CD4-positive, alpha-beta T cell treated with Interleukin-10 for 1 hour (primary cell): ENCODE results near the gene TBX5.

Source experiments
- DNase-seq: peaks from one replicate; pipeline ENCODE4 v3.0.0-alpha.2; 2020

TBX5 gene

GRCh38 chr12:114405519-114406271, at the start of gene TBX5:
TSS of gene TBX5 (minus strand) at chr12:114406144. CDS start at chr12:114403898, 2,246 bp downstream.
- no peak for DNase-seq

- no peak for DNase-seq
These were observed 45.7 kb upstream of the TBX5 start for GRCh38 chr12:114451657-114452056.

DNA sequence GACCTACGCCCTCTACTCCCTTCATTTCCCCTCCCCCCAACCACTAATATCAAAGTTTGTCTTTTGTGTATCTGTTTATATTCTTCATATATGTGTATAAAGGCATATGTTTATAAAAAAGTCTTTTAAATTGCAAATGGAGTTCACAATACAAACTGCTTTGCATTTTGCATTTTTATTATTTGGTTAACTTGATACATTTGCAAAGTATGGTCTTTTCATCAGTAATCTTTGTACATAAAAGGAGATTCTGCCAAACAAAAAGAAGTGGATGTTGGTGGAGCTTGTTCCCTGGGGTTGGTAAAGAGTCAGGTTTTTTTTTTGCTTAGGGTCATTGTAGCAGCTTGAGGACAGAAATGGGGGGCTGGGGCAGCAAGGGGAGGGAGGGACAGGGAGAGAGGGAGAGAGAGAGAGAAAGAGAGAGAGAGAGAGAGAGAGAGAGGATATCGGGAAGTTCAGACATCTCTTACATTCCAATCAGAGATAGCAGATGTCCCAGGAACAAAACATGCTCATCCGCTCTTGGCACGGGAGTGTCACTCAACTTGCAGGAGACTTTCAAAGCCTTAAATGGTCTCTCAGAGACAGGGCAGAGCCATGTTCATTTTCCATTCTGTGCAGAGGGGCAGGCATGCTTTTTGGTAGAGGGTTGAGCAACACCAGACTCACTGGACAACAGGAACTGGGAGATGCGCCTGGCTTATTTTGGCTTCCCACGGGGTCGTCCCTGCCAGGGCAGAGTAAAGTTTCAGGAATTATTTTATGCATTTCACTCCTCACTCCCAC, 44.8 kb upstream of the TBX5 start:
- DNase-seq: no peak

DNA sequence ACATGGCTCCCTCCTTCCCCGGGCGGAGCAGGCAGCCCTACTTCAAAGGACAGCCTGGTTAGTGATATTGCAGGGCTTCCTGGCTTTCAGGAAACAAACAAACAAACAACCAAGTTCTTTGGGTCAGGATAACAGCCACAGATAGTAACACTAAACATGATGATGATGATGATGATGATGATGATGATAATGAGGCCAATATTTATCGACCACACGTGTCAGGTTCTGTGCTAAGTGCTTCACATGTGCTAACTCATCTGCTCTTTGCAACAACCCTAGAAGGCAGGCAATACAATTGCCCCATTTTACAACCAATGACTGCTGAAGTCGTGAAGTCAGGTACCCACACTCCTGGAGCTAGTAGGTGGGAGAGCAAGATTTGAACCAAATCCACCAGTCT, 44.1 kb upstream of the TBX5 start:
- DNase-seq: no peak

DNA sequence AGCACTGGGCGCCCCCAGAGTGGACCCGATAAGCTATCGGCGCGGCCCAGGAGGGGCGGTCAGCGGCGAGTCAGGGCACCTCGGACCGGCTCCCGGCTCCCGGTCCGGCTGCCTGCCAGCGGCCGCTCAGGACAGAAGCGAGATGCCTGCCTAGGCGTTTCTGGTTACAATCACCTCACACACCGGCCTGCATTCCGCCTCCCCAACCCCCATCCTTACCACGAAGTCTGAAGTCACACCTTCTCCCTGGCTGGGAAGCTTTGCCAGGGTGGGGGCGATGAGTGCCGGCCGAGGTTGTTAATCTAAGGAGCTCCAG, 42.6 kb upstream of the TBX5 start:
- no peak for DNase-seq

DNA sequence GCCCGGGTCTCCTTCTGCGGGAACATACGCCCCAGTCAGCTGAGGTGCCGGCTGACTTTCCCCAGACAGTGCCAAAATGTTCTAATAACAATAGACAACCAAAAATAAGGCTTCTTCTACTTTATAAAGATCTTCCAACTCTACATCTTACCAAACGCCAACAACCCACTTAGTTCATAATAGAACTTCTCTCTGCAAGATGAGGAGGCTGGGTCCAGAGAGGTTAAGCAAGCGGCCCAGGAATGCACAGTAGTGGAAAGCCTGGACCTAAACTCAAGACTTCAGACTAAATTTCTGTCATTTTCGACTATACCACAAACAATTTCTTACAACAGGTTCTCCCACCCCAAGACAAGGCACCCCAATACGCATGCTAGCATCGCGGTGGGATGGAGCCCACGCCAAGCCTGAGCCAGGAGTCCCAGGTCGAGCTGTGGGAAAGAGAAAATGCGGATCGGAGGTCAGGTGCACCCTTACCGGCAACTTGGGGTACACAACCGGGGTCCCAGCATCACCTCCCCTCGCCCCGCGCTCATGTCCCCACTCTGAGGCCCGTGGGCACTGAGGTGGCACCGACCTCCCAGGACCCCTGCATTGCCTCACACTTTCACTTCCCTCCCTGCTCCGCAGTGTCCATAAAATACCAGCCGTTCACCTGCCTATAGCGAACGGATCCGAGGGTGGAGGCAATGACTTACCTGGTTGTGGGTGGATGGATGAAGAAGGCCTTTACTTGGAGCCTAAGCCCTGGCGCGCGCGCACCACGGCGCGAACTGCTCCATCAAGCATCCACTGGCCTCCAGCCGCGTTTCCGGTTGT, 42.1 kb upstream of the TBX5 start:
- no peak for DNase-seq

DNA sequence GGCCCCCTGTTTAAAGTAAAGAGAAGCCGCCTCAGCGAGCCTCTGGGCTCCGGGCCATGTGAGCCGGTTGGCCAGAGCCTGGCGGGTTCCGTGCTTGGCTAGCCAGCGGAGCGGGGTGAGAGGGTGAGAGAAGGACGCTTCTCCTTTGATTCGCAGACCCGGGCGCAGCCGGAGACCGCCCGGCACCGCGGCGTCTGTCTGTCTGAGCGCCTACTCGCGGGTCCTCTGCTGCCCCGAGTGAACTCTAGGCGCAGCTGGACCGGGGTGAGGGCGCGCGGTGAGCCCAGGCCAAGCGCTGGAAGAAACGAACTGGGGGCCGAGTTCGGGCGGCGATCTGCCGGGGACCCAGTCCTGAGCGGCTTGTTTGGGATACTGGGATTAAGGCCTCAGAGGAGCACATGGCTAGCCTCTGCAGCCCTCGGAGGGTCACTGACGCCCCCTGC, 41.4 kb upstream of the TBX5 start:
- no peak for DNase-seq

DNA sequence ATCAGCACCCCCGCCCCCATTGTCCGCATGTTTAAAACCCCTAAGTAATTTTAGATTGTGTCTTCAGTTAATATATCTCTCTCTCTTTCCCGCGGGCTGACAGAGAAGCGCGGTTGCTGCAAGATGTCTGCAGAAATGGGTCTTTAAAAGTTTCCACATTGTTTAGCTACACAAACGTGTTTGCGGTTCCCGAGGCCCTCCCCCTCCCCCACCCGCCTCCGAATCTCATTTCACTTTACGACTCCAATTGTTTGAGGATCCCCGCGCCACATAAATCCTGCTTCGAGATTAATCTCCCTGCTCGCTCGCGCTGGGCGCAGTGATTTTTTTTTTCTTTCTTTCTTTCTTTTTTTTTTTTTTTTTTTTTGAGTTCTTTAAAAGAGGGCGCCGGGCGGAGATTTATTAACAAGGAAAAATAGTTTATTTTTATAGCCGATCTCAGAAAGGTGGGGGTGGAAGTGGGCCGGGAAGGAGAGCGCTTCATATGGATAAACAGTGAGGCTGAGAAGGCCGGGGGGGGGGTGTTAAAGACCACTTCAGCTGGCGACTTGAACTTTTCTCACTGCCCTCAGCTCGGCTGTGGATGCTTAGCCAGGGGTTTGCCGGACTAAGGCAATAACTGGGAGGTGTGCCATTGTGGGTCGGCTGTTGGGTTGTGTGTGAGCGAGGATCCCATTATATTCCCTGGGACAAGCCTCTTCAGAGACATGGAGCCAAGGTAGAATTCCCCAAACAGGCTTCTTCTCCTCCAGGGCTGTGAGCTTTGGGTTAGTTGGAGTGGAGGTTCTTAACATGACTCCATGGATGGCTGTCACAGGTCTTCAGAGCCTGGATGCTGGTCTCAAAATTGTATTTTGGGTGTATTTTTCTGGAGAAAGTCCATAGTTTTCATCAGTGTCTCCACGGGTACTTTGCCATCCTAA, 39.7 kb upstream of the TBX5 start:
- DNase-seq: no peak

GRCh38 chr12:114444422-114445279, 38.7 kb upstream of the TBX5 start:
- no peak for DNase-seq

DNA sequence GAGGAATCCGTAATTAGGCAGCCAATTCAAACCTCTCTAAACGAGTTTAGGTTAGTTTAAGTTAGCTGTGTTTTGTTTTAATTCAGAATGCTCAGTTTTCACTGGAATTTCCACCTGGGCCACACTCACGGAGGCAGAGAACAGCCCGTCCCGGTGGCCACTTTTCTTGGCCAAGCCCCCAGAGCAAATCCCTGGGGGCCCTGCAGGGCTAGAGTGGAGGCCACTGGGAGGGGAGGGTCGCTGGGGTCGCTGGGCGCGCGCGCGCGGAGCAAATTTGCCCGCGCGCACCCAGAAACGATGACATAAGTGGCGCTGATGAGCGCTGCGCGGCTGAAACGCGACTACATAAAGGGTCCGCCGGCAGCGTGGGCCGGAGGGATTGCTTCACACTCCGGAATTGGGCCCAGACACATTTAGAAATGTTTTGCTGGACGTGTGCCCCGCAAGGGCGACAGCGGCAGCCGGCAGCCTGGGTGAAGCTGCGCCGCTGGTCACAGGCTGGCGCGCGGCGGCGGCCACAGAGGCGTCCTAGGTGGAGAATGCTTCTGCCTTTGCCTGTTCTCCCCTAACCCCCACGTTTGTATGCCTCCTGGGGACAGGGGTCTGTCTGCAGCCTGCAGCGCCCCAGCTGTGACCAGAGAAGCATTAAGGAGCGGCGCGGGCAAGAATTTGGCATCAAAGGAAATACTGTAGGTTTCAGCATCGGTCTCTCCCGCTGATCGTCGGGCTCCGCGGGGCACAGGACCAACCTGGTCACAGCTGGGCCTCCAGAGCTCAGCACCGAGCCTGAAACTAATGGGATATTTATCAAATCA, 37.9 kb upstream of the TBX5 start:
- no peak for DNase-seq

- DNase-seq: no peak
These were observed 36.6 kb upstream of the TBX5 start for GRCh38 chr12:114442578-114442977.

DNA sequence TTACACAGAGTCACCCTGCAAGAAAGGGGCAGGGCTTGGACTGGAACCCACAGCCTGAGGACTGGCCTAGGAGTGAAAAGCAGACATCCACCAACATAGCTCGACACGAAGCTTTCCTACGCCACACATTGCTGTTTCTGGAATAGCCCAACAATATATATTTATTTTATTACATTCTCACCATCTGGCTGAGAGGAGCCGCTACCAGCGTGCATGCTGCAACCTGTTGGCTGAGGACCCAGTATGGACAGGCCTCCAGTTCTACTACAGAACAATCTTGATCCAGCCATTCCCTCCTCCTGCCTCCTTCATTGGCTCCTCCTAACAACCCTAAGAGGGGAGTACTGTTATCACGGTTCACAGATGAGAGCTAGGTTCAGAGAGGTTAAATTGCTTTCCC, 35.6 kb upstream of the TBX5 start:
- DNase-seq: no peak

- no peak for DNase-seq
These were observed 35.1 kb upstream of the TBX5 start for GRCh38 chr12:114441039-114441383.

GRCh38 chr12:114440270-114441038, 34.5 kb upstream of the TBX5 start:
- DNase-seq: no peak

DNA sequence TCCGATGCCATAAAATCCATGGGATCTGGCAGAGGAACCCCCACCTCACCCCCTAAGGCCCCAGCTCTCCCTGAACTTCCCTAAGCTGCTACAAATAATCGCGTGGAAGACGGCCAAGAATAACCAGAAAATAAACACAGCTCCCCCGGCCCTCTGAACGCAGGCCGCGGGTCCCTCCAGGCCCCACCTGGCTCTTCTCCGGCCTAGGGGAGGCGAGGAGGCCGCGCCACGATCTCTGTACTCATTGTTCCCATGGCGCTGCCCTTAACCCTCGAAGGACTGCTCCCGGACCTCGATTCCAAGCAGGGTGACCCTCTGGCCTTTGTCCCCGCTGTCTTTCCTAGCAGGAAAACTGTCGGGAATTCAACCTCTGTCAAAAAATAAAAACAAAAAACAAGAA, 33.9 kb upstream of the TBX5 start:
- DNase-seq: no peak

DNA sequence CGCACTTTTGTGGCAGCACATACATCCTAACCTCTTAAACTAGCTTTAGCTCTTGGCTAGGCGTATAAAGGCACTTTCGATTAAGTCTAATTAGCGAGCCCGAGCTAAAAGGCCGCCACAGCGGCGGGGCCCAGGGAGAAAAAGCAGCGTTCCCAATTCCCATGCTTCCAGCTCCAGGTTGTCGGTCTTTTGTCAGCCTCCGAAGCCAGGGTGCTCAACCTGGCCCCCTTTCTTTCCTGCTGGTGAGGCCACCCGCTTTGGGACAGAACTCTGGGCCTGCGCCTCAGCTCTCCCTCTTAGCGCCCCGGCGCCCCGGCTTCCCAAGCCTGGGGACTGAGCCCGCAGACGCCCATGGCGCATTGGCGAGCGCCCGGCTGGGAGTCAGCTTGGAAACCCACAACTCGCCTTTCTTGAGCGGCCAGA, 33.3 kb upstream of the TBX5 start:
- DNase-seq: no peak

DNA sequence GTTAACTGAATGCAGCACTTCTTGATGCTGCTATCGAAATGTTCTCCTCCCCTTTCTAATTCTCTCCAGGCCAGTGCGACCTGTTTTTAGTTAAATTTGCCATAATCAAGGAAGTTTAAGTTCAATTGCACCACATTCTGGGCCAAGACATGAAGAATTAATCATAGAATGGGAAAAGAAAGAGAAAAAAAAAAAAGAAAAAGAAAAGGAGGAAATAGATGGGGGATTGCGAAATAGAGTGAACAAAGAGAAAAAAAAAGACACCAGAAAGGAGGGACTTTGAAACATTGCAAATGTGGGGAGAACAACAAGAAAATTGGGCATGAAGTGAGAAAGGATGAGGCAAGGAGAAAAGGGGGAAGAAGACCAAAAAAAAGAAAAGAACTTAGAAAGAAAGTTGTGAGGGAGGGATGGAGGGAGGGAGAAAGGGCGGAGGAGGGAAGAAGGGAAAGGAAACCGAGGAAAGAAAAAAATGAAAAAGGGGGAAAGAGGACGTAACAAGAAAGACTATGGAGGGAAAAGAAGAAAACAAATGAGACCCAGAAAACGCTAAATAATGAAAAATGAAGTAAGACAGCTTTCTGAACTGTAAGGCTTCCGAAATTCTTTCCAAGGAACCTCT, 32.8 kb upstream of the TBX5 start:
- DNase-seq: no peak

DNA sequence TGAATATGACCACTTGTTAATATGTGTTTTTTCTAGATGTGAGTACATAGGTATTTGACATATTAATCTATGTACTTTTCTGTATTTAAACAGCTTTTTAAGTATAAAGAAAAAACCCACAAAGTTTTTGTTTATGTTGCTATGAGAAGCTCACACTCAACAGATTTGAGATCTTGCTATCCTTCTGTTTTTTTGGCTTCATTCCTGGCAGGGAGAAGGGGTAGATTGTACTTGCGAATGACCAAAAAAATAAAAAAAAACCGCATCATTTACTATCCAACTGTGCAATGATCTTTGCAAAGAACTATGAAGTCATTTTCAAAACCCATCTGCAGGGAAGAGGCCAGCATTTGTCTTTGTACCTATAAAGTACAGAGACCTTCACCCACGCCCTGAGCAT, 28.4 kb upstream of the TBX5 start:
- no peak for DNase-seq

- DNase-seq: no peak
These were observed 26.0 kb upstream of the TBX5 start for GRCh38 chr12:114431902-114432301.
